Mesenchymal stem cell (in vitro differentiated cells and primary cell): ENCODE results near the gene C6orf47.

Experiments
- DNase-seq: peaks from one replicate; pipeline ENCODE4 v3.0.0-alpha.2; 2013
- H2AFZ ChIP-seq: one replicate; pipeline ENCODE4 v1.6.1; 2013; ENCODE audit warnings: low read depth, mild to moderate bottlenecking, control low read depth, inconsistent platforms, low read length, moderate library complexity
- H2AK5ac ChIP-seq: 2 replicates; pipeline ENCODE4 v1.6.1; 2013; ENCODE audit warnings: low read length, moderate library complexity, mild to moderate bottlenecking, inconsistent platforms; ENCODE audit not compliant: severe bottlenecking
- H2BK120ac ChIP-seq: one replicate; pipeline ENCODE4 v1.6.1; 2013; ENCODE audit warnings: low read depth, mild to moderate bottlenecking, inconsistent platforms, low read length, moderate library complexity
- H2BK12ac ChIP-seq, 2 experiments: one replicate each; pipeline ENCODE4 v1.6.1; 2013; ENCODE audit warnings: inconsistent platforms in 2 of 2, low read length in 2 of 2, mild to moderate bottlenecking in 2 of 2, moderate library complexity in 2 of 2, control low read depth in 1 of 2
- H2BK15ac ChIP-seq: one replicate; pipeline ENCODE4 v1.6.1; 2013; ENCODE audit warnings: mild to moderate bottlenecking, low read depth, inconsistent platforms; ENCODE audit not compliant: poor library complexity, severe bottlenecking
- H2BK5ac ChIP-seq: 2 replicates; pipeline ENCODE4 v1.6.1; 2013; ENCODE audit warnings: low read depth, mild to moderate bottlenecking, low read length, control low read depth, inconsistent platforms; ENCODE audit not compliant: poor library complexity, severe bottlenecking
- H3K14ac ChIP-seq, 2 experiments: one replicate each; pipeline ENCODE4 v1.6.1; 2013; ENCODE audit warnings: inconsistent platforms in 2 of 2, low read length in 2 of 2, control low read depth in 1 of 2, mild to moderate bottlenecking in 1 of 2, moderate library complexity in 1 of 2
- H3K18ac ChIP-seq, 2 experiments: one replicate each; pipeline ENCODE4 v1.6.1; 2013; ENCODE audit warnings: inconsistent platforms in 2 of 2, low read length in 2 of 2, control low read depth in 1 of 2, low read depth in 1 of 2, mild to moderate bottlenecking in 1 of 2
- H3K23ac ChIP-seq, 2 experiments: one replicate each; pipeline ENCODE4 v1.6.1; 2013; ENCODE audit warnings: inconsistent platforms in 2 of 2, low read length in 2 of 2, mild to moderate bottlenecking in 2 of 2, moderate library complexity in 2 of 2, control low read depth in 1 of 2
- H3K27ac ChIP-seq: 2 replicates; pipeline ENCODE4 v1.5.1; 2013; ENCODE audit warnings: mild to moderate bottlenecking, moderate library complexity, low read length, control low read depth, inconsistent platforms; ENCODE audit not compliant: poor library complexity, severe bottlenecking
- H3K27me3 ChIP-seq, 2 experiments: 2 replicates each; pipeline versions ENCODE4 v1.6.1 to v1.7.0; 2013; ENCODE audit warnings: low read length in 2 of 2, mild to moderate bottlenecking in 2 of 2, moderate library complexity in 2 of 2, control low read depth in 1 of 2, inconsistent platforms in 1 of 2; ENCODE audit not compliant: control insufficient read depth in 1 of 2, insufficient read depth in 1 of 2
- H3K36me3 ChIP-seq, 2 experiments: 2 replicates each; pipeline versions ENCODE4 v1.6.1 to v1.7.0; 2013; ENCODE audit warnings: low read length in 2 of 2, control low read depth in 1 of 2, inconsistent platforms in 1 of 2, low read depth in 1 of 2, mild to moderate bottlenecking in 1 of 2; ENCODE audit not compliant: insufficient read depth in 2 of 2, control insufficient read depth in 1 of 2
- H3K4ac ChIP-seq, 2 experiments: one replicate each; pipeline ENCODE4 v1.6.1; 2013; ENCODE audit warnings: inconsistent platforms in 2 of 2, low read length in 2 of 2, mild to moderate bottlenecking in 2 of 2, moderate library complexity in 2 of 2, control low read depth in 1 of 2, low read depth in 1 of 2
- H3K4me1 ChIP-seq: 2 replicates; pipeline ENCODE4 v1.6.1; 2013; ENCODE audit warnings: low read depth, low read length, control low read depth; ENCODE audit not compliant: control insufficient read depth, insufficient read depth
- H3K4me2 ChIP-seq: 2 replicates; pipeline ENCODE4 v1.6.1; 2013; ENCODE audit warnings: low read length, mild to moderate bottlenecking, inconsistent platforms; ENCODE audit not compliant: poor library complexity, severe bottlenecking
- H3K4me3 ChIP-seq, 2 experiments: 2 replicates each; pipeline versions ENCODE4 v1.5.1 to v1.7.0; 2013; ENCODE audit warnings: low read length in 2 of 2, mild to moderate bottlenecking in 2 of 2, control low read depth in 1 of 2, low read depth in 1 of 2; ENCODE audit not compliant: insufficient read depth in 1 of 2
- H3K79me1 ChIP-seq: replicated peaks from 2 replicates; pipeline ENCODE4 v1.6.1; 2013; ENCODE audit warnings: mild to moderate bottlenecking, control low read depth, low read length, inconsistent platforms; ENCODE audit not compliant: poor library complexity, severe bottlenecking
- H3K9ac ChIP-seq: 2 replicates; pipeline ENCODE4 v1.7.0; 2013; ENCODE audit warnings: mild to moderate bottlenecking, low read length, moderate library complexity
- H3K9me3 ChIP-seq: 2 replicates; pipeline ENCODE4 v1.7.0; 2013; ENCODE audit warnings: mild to moderate bottlenecking, low read length; ENCODE audit not compliant: control insufficient read depth
- H4K8ac ChIP-seq: one replicate; pipeline ENCODE4 v1.6.1; 2013; ENCODE audit warnings: inconsistent platforms, mild to moderate bottlenecking, low read length, moderate library complexity
- H4K91ac ChIP-seq: one replicate; pipeline ENCODE4 v1.6.1; 2013; ENCODE audit warnings: mild to moderate bottlenecking, low read length, inconsistent platforms
- WGBS: methylation state at CpG from one replicate; pipeline ENCODE4 v1.1.7; 2013; ENCODE audit warnings: mixed read lengths; 5-methylcytosine and 5-hydroxymethylcytosine counted together

C6orf47 gene

DNA sequence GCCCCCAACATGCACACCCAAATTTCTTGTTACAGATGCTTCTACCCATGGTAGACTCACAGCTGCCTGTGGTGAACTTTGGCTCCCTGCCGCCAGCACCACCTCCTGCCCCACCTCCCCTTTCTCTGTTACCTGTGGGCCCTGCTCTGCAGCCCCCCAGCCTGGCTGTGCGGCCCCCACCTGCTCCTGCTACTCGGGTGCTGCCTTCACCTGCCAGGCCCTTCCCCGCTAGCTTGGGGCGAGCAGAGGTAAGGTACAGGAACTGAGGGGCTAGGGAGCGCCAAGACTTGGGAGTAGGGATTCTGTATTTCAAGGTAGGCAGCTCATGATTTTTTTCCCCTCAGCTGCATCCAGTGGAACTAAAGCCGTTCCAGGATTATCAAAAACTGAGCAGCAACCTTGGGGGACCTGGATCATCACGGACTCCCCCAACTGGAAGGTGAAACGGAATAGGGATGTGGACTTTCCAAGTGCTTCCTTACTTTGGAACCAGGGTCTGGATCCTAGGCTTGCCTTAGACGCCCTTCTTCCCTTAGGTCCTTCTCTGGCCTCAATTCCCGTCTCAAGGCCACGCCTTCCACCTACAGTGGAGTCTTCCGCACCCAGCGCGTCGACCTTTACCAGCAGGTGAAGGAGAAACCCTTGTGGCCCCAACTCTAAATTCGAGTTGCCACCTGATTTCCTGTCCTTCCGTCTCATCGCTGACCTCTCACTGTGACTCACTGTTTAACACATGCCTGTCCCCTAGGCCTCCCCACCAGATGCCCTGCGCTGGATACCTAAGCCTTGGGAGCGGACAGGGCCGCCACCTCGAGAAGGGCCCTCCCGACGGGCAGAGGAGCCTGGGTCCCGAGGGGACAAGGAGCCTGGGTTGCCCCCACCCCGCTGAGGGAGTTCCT is 23.6 kb downstream of the C6orf47 start:
- H3K79me1 ChIP-seq: peaks cover 17% of the 10 kb centered on the region
- peaks cover 90 to 97% of the 10 kb centered on the region in 2 experiments for H3K36me3 ChIP-seq
- H3K4ac ChIP-seq: no peak overlapping the region
- H2BK15ac ChIP-seq: no peak overlapping the region
- peaks cover 1% of the 10 kb centered on the region for H3K4me1 ChIP-seq
- H2BK5ac ChIP-seq: no peak overlapping the region
- no peak overlapping the region for H3K4me2 ChIP-seq
- H3K9ac ChIP-seq: no peak overlapping the region
- H2AFZ ChIP-seq: no peak overlapping the region
- no peak overlapping the region for H2AK5ac ChIP-seq
- no peak overlapping the region for H3K27ac ChIP-seq
- H3K4me3 ChIP-seq: no peak overlapping the region
- H3K14ac ChIP-seq: no peak overlapping the region
- H4K91ac ChIP-seq: no peak overlapping the region
- no peak overlapping the region for H3K23ac ChIP-seq
- H3K18ac ChIP-seq: no peak overlapping the region
- no peak overlapping the region for H2BK120ac ChIP-seq
- no peaks in the 10 kb centered on the region for H3K9me3 ChIP-seq
- H3K27me3 ChIP-seq: no peaks in the 10 kb centered on the region
- DNase-seq: no peak
- WGBS: 92% methylated on average over 26 of the region's 27 CpGs
- no peak overlapping the region for H2BK12ac ChIP-seq
- no peak overlapping the region for H4K8ac ChIP-seq

DNA sequence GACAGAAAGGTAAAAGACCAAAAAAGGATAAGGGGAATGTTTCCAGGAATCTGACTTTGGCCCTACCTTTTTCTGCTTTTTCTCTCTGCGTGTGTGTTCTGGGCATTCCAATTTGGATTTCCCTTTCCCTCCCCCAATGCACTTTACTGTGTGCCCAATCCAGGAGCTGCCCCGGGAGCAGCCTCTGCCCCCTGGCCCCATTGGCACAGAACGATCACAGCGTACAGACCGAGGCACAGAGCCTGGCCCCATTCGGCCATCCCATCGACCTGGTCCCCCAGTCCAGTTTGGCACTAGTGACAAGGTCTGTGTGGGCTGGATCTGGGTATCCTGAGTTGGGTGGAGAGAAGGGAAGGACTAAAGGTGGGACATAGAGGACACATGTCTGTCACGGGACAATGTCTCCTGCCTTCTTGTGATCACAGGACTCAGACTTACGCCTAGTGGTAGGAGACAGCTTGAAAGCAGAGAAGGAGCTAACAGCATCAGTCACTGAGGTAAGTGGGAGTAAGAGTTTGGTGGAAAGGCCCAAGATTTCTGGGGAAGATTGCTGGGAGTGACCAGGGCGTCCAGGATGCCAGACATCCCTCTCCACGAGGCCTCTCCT is 25.5 kb downstream of the C6orf47 start:
- Histone ChIP-seq H3K36me3 (peaks cover 90 to 97% of the 10 kb centered on the region in 2 experiments), H2AFZ (no peak overlapping the region), H3K14ac (no peak overlapping the region), H2BK12ac (no peak overlapping the region), H3K23ac (peak overlapping the region in 1 of 2 experiments; percentile 27), H3K27me3 (no peaks in the 10 kb centered on the region), H3K4me3 (no peak overlapping the region), H3K9me3 (no peaks in the 10 kb centered on the region), H3K27ac (no peak overlapping the region), H2BK120ac (no peak overlapping the region), H2BK15ac (no peak overlapping the region), H4K8ac (no peak overlapping the region), H4K91ac (no peak overlapping the region), H3K4me1 (peaks cover 1% of the 10 kb centered on the region), H3K9ac (peak overlapping the region; percentile 60), H3K4ac (no peak overlapping the region), H3K79me1 (peaks cover 17% of the 10 kb centered on the region), H3K18ac (no peak overlapping the region), H2AK5ac (no peak overlapping the region), H2BK5ac (no peak overlapping the region), H3K4me2 (no peak overlapping the region)
- DNase-seq: no peak
- 87% methylated on average over 11 of the region's 11 CpGs for WGBS

DNA sequence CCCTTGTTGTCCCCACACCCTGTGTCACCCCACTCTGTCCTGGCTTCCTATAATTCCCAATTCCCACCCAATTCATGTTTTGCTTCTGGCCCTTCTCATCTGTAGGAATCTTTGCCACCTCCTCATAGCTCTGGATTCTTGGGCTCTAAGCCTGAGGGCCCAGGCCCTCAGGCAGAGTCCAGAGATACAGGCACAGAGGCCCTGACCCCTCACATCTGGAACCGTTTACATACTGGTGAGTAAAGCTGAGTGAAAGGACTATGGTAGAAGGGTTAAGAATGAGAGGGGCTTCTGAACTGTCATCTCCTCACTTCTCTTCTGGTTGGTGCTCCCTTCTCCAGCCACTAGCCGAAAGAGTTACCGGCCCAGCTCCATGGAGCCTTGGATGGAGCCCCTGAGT is 26.4 kb downstream of the C6orf47 start:
- Histone ChIP-seq H3K9me3 (no peaks in the 10 kb centered on the region), H2BK120ac (no peak overlapping the region), H3K27me3 (no peaks in the 10 kb centered on the region), H2BK15ac (no peak overlapping the region), H3K23ac (no peak overlapping the region), H2AK5ac (no peak overlapping the region), H3K27ac (no peak overlapping the region), H3K14ac (no peak overlapping the region), H2BK5ac (no peak overlapping the region), H3K36me3 (peaks cover 90 to 97% of the 10 kb centered on the region in 2 experiments), H3K9ac (peak overlapping the region; percentile 60), H3K4me1 (peaks cover 1% of the 10 kb centered on the region), H2AFZ (no peak overlapping the region), H4K91ac (no peak overlapping the region), H3K79me1 (peaks cover 18% of the 10 kb centered on the region), H4K8ac (no peak overlapping the region), H3K4me2 (no peak overlapping the region), H3K18ac (no peak overlapping the region), H2BK12ac (no peak overlapping the region), H3K4ac (no peak overlapping the region), H3K4me3 (no peak overlapping the region)
- DNase-seq: no peak
- 83% methylated on average over 3 of the region's 3 CpGs for WGBS

DNA sequence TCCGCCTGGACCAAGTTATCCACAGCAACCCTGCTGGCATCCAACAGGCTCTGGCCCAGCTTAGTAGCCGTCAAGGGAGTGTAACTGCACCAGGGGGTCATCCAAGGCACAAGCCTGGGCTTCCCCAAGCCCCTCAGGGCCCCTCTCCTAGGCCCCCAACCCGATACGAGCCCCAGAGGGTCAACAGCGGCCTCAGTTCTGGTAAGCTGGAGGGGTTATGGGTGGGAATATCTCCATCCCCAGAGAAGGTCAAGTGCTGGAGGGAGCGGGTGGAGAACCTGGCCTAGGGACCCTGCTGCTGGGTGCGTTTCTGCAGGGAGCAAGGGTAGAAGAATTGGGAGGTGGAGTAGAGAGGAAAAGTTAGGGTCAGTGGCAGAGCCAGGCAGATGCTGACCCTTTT is 27.1 kb downstream of the C6orf47 start:
- H3K4me2 ChIP-seq: no peak overlapping the region
- no peak overlapping the region for H3K23ac ChIP-seq
- 97% methylated on average over 7 of the region's 7 CpGs for WGBS

More for the DNA sequence above, 27.1 kb downstream of the C6orf47 start:
- H2BK120ac ChIP-seq: no peak overlapping the region
- peaks cover 92 to 98% of the 10 kb centered on the region in 2 experiments for H3K36me3 ChIP-seq
- H3K9me3 ChIP-seq: no peaks in the 10 kb centered on the region
- H3K27ac ChIP-seq: no peak overlapping the region
- no peak overlapping the region for H4K8ac ChIP-seq
- H3K4ac ChIP-seq: no peak overlapping the region
- H3K4me1 ChIP-seq: peaks cover 1% of the 10 kb centered on the region
- H2BK12ac ChIP-seq: no peak overlapping the region
- H2AFZ ChIP-seq: no peak overlapping the region
- peaks cover 21% of the 10 kb centered on the region for H3K79me1 ChIP-seq
- no peak overlapping the region for H4K91ac ChIP-seq
- no peak overlapping the region for H3K18ac ChIP-seq
- no peak overlapping the region for H2BK5ac ChIP-seq
- H3K27me3 ChIP-seq: no peaks in the 10 kb centered on the region
- no peak for DNase-seq
- H2BK15ac ChIP-seq: no peak overlapping the region
- H3K4me3 ChIP-seq: no peak overlapping the region
- H2AK5ac ChIP-seq: no peak overlapping the region
- peak overlapping the region; percentile 60 for H3K9ac ChIP-seq
- no peak overlapping the region for H3K14ac ChIP-seq
